HG03060 (cell line): ENCODE results near the gene MYLK.

Experiments
- ATAC-seq: cut with Tn5 transposase; IDR thresholded peaks from one replicate; pipeline ENCODE4 v1.9.1; 2021; ENCODE audit warnings: low read depth, moderate number of reproducible peaks; ENCODE audit not compliant: unreplicated experiment

MYLK gene

DNA sequence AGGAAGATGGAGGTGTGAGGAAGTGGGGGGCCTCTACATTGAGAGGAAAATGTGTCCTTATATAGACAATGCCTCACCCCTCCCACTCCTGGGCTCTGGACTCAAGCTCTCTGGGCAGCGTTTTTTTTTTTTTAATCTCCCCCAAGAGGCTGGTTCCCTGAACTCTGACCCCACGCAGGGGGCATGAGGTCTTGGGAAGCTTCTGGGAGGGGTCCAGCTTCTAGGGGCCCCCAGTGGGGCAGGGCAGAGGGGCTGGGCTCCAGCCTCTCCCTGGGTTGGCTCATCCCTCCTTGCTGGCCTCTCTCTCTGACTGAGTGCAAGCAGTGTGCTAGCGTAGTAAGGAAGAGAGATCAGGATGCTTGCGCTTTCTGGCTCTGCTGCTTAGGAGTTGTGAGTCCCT lies 197.9 kb downstream of the MYLK start:
- no peak for ATAC-seq

GRCh38 chr3:123685780-123686179 lies 198.4 kb downstream of the MYLK start:
- ATAC-seq = no peak

DNA sequence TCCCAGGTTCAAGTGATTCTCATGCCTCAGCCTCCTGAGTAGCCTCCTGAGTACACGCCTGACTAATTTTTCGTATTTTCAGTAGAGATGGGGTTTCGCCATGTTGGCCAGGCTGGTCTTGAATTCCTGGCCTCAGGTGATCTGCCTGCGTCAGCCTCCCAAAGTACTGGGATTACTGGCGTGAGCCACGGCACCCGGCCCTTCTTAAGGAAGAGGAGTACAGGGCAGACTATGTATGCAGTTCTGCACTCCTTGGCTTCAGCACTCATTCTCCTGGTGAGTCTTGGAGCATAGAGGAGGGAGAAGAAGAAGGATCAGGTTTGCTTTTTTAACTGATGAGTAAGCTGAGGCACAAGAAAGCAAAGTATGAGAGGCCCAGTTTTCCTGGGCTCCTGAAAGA lies 199.5 kb downstream of the MYLK start:
- ATAC-seq = no peak

DNA sequence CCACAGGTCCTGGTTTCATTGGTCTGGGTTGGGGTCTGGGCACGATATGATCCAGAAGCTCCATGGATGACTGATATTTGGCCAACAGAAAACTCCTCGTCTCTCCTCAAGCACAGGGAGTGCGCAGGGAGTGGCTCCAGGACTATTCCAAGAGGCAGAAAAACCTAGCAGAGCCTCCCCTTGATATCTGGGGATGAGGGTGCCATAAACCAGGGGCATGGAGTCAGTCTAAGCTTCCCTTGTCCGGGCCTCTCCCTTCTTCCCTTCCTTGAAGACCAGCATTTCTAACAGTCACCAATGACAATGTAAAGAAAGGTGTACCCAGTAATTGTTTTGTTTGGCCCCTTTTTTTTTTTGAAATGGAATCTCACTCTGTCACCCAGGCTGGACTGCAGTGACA lies 199.9 kb downstream of the MYLK start:
- no peak for ATAC-seq

GRCh38 chr3:123683505-123684154 lies 200.5 kb downstream of the MYLK start:
- no peak for ATAC-seq

DNA sequence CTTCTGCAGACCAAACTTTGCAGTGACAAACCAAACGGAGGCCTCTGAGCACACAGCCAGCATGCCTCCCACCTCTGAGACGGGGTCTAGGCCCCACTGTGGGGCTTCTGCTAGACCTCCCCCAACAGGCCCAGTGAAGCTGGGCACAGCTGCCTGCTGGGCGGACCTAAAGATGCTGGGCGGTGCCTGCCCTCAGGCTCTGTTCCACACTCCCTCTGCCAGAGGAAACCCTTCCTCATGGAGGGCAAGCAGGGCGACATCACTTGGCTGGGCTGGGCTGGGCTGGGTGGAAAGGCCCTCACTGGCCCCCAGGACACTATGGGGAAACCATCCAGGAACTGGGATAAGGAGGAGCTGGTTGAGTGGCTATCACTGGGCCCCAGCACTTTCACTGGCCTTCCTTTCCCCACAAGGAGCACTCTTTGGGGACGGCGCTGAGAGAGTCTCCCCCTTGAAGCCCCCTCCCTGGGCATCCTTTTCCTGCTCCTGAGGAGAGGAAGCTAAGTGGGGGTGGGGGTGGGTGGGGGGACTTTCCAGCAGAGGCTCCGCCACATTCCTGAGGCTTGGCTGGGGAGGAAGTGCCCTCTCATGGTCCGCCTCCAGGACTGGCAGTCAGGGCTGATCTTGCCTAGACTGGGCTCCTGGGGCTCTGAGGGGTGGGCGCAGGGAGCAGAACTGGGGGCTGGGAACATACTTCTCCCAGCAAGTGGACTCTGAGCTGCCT lies 201.2 kb downstream of the MYLK start:
- ATAC-seq = no peak

DNA sequence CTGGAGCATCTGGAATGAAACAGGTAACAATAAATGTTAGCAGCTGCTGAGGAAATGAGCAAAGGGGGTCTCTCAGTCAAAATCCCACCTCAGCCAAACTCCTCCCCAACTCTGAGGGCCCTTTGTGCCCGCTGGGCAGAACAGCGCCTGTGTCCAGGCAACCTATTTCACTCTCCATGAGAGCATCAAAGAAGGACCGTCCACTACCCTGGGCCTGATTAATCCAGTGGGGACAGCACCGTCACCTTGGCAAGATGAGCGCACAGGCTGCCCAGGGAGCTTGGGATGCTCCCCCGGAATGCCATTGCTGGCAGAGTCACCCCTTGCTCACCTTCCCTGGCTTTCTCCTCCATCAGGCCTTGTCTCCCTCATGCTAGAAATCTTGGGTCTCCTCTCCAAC lies 201.8 kb downstream of the MYLK start:
- ATAC-seq = no peak

GRCh38 chr3:123679712-123680386 lies 204.3 kb downstream of the MYLK start:
- ATAC-seq = no peak

GRCh38 chr3:123678108-123678511 lies 206.0 kb downstream of the MYLK start:
- no peak for ATAC-seq

DNA sequence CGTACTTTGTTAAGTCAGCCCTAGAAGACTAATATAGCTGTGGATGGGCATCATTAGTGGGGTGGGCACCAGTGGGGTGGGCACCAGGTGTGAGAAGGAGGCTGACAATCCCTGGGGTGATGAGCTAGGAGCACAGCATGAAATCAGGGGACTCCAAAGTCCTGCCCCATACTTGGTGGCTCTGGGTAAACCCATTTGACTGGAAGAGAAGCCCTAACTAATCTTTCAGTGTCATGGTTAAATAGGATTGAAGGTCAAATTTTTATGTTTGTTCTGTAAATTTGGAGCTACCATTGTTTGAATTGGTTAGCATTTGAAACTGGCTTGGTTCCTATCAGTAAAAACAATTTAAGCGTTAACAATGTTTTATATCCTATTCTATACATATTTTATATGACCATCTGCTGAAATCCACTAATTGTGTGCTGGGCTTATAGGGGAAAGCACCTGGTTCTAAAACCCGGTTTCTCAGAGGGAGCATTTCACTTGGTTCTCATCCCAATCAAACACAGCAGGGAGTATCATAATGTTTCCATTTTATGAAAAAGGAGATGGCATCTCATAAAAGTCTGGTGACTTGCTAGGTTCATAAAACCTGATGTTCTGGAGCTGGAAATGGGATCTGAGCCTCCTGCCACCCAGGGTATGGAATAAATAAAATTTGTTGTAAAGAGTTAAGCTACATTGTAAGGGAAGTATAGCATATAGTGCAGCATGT lies 211.5 kb downstream of the MYLK start:
- ATAC-seq = no peak

DNA sequence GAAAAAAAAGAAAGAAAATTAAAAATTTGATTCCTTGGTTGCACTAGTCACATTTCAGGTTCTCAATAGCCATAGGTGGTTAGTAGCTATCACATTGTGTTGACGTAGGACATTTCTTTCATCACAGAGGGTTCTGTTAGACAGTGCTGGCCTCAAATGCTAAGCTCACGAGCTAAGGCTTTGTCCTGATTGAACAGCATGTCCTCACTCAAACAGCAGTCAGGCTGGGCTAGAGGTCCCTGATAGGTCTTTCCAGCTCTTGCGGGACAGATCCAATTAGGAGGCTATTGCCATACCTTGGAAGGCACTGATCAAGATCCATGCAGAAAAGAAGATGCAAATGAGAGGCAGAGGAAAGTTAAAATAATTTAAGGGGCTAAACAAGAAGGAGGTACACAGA lies 213.4 kb downstream of the MYLK start:
- ATAC-seq = no peak

DNA sequence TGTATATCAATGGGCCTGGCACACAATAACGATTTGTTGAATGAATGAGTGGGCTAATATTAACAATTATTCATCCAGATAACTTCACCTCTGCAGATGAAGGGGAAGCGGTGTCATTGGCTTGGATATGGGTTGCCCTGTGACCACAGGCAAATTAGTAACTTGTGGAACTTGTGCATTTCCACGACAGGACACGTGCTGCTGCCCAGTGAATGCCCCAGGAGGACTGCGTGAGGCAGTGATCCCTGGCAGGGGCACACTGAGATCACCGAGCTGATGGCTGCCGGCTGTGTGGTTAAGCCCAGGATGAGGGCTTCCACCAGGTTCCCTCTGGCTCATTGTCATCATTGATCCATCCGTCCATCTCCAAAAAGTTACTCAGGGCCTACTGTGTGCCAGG lies 215.2 kb downstream of the MYLK start:
- ATAC-seq = no peak

- no peak for ATAC-seq
These were observed 216.3 kb downstream of the MYLK start for GRCh38 chr3:123667784-123668183.

- ATAC-seq = no peak
These were observed 219.4 kb downstream of the MYLK start for GRCh38 chr3:123664753-123665152.

DNA sequence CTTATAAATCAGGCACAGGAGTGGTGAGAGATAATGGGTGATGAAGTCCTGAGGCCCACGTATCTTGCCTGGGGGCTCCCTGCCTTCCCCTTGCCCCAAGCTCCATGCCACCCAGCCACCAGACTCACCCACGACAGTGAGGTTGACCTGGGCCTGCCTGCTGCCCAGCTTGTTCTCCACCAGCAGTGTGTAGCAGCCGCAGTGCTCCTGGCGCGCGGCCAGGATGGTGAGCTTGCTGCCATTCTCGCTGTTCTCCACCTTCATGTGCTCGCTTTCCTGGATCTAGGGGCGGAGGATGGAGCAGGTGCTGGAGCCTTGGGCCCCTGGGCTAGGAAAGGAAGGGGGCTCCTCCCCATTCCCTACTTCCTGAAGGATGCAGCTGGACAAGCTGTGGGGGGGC lies 220.2 kb downstream of the MYLK start:
- ATAC-seq = no peak

DNA sequence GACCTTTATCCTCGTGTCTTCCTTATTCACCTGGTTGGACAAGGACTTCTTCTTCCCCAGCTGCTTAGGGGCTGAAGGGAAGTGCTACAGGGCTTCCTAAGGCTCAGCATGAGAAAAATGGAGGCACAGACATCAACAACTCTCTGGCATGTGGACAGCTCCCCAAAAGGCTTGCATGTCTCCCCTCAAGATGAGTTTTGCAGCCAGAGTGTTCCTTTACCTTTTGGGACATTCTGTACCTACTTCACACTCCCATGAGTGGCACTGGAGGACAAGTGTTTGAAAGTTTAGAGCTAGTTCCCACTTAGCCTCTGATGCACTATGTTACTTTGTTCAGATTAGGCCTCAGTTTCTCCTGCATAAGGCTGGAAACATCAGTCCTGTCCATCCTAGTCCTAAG lies 222.2 kb downstream of the MYLK start:
- no peak for ATAC-seq

DNA sequence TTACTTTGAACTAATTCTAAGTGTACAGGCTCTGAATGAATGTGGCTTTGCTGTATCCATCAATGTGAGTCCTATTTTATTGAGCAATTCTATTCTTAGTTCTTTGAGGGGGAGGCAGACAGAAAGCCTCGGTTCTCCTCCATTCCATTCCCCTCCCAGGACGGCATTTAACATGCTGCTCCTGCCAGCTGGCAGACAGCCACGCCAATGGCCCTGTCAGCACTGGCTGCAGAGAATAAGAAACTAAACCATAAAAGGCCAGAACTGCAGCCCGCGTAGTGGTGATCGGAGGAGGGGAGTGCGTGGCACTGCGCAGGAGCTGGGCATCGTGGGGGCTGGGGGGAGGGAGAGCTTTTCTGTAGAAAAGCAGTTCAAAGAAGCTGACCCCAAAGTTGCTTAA lies 223.2 kb downstream of the MYLK start:
- ATAC-seq = no peak

GRCh38 chr3:123660141-123660675 lies 223.9 kb downstream of the MYLK start:
- no peak for ATAC-seq

DNA sequence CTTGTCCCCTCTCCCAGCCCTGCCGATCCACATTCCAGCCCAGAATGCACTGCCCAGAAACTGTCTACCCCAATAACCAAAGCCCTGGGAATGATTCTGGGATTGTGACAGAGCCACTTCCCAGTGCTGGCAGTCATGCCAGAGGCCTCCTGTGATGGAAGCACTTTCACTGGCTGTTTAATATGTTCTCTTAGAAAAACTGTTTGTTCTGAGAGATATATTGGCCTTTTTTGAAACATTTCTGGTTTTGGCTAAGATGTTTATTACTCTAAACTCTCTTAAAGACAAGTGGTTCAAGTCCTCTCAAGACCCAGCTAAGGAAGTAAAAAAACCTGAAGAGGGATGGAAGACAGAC lies 225.3 kb downstream of the MYLK start:
- no peak for ATAC-seq

GRCh38 chr3:123658118-123658851 lies 225.8 kb downstream of the MYLK start:
- no peak for ATAC-seq
